Gastroesophageal sphincter (tissue), 4 donors: ENCODE results near the gene HSP90AB1. TPM values are rescaled to one million over a fixed set of nuclear protein-coding genes. Genes with fewer than 3 reads are reported as not detected.

Source experiments
- ATAC-seq: fragments of 150-250 bp; one replicate; pipeline ENCODE4 v1.9.1; 2016; ENCODE audit warnings: mild to moderate bottlenecking, moderate library complexity
- H3K27ac ChIP-seq, 4 donors: fragments of 200-600 bp; sonication (generic) in 3 of 4; 1 replicate in 3 of 4; 2 replicates in 1 of 4; pipeline ENCODE4 v1.5.1; 2016 to 2019
- H3K27me3 ChIP-seq: fragments of 200-600 bp; sonication (generic); one replicate; pipeline ENCODE4 v1.5.1; 2019
- H3K36me3 ChIP-seq, 2 donors: fragments of 200-600 bp; sonication (generic); one replicate each; pipeline ENCODE4 v1.5.1; 2019; ENCODE audit warnings: control low read depth in 1 of 2
- H3K4me1 ChIP-seq, 3 donors: fragments of 200-600 bp; sonication (generic); 1 replicate in 2 of 3; 2 replicates in 1 of 3; pipeline ENCODE4 v1.5.1; 2016 to 2019; ENCODE audit warnings: control low read depth in 2 of 3
- H3K4me3 ChIP-seq, 2 donors: fragments of 200-600 bp; sonication (generic); one replicate each; pipeline ENCODE4 v1.5.1; 2019; ENCODE audit warnings: mild to moderate bottlenecking in 1 of 2, moderate library complexity in 1 of 2
- H3K9me3 ChIP-seq, 3 donors: fragments of 200-600 bp; sonication (generic); one replicate each; pipeline ENCODE4 v1.5.1; 2017 to 2019; ENCODE audit warnings: control low read depth in 2 of 3
- EP300 ChIP-seq: sonication (generic); formaldehyde crosslinking; IDR thresholded peaks from one replicate; pipeline ENCODE4 v1.6.1; 2017; ENCODE audit warnings: antibody characterized with exemption, mild to moderate bottlenecking
- POLR2A ChIP-seq, 2 donors: fragments of 450-650 bp; IDR thresholded peaks; one replicate each; pipeline ENCODE4 v1.6.1; 2017; ENCODE audit warnings: antibody characterized with exemption in 2 of 2, mild to moderate bottlenecking in 2 of 2, moderate library complexity in 1 of 2
- POLR2AphosphoS5 ChIP-seq: sonication (generic); formaldehyde crosslinking; IDR thresholded peaks from one replicate; pipeline ENCODE4 v1.6.1; 2017; ENCODE audit warnings: antibody characterized with exemption
- WGBS, 2 donors: methylation state at CpG; one replicate each; pipeline ENCODE4 v1.1.5; 2018; ENCODE audit warnings: low coverage in 1 of 2; 5-methylcytosine and 5-hydroxymethylcytosine counted together
- total RNA-seq, 4 donors: library from RNA; depleted of rRNA; stranded (reverse); fragments of >200 nt; gene quantifications; one replicate each; pipeline ENCODE4 v1.1.0, GENCODE V29; 2016
- TF ChIP-seq, protein P1 (sequence below), 4 experiments: fragments of 200-600 bp in 2 of 4; fragments of 450-650 bp in 2 of 4; sonication (generic) in 1 of 4; IDR thresholded peaks; one replicate each; pipeline ENCODE4 v1.5.1; 2017 to 2019; ENCODE audit warnings: antibody characterized with exemption in 4 of 4, mild to moderate bottlenecking in 2 of 4, moderate library complexity in 2 of 4

HSP90AB1 gene
- total RNA-seq, 4 donors from 2014 or later = 553 to 749 (median 626) TPM

DNA sequence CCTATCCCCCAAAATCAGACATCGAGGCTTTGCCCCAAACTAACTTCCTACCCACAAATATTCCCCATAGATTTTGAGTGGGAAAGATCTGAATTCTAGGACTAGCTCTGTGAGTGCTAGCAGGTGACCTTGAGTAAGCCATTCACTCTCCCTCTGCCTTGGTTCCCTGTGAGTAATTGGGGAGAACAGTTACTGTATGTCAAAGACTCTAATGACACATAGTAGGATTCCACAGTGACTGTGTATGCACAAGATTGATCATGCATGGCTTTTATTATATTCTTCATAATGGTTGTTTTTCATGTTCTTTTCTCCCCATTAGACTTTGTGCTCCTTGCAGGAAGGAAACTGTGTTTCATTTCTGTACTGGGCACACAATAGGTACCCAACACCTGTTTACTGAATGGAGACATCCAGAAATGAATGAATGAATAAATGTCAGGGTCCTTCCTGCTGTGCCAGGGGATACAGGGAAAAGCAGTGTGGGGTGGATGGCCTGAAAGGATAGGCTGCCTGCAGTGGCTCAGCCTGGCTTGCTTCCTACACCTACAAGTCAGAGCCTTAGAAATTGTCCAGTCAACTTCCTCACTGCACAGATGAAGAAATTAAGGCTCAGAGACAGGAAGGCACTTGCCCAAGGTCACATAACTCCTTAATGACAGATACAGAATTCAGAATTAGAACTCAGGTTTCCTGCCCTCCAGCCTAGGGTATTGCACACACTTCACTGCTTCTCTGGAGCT, 22.4 kb downstream of the HSP90AB1 start:
- peaks cover 65% of the 10 kb centered on the region for H3K27me3 ChIP-seq
- H3K4me1 ChIP-seq = peaks cover 1 to 23% (median 6%) of the 10 kb centered on the region in 3 donors
- H3K9me3 ChIP-seq = no peaks in the 10 kb centered on the region
- no peak overlapping the region for H3K4me3 ChIP-seq
- ATAC-seq = no peak
- WGBS, 2 donors = no CpG with 5 or more reads among the region's 1 CpG
- TF ChIP-seq EP300 (no peak), POLR2A (IDR thresholded peaks at IDR 0.05) (no peak), POLR2AphosphoS5 (no peak)
- TF ChIP-seq, protein P1, sequence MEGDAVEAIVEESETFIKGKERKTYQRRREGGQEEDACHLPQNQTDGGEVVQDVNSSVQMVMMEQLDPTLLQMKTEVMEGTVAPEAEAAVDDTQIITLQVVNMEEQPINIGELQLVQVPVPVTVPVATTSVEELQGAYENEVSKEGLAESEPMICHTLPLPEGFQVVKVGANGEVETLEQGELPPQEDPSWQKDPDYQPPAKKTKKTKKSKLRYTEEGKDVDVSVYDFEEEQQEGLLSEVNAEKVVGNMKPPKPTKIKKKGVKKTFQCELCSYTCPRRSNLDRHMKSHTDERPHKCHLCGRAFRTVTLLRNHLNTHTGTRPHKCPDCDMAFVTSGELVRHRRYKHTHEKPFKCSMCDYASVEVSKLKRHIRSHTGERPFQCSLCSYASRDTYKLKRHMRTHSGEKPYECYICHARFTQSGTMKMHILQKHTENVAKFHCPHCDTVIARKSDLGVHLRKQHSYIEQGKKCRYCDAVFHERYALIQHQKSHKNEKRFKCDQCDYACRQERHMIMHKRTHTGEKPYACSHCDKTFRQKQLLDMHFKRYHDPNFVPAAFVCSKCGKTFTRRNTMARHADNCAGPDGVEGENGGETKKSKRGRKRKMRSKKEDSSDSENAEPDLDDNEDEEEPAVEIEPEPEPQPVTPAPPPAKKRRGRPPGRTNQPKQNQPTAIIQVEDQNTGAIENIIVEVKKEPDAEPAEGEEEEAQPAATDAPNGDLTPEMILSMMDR (IDR thresholded peaks at IDR 0.05) = no peak
- no peak overlapping the region for H3K27ac ChIP-seq
- H3K36me3 ChIP-seq = no peaks in the 10 kb centered on the region

DNA sequence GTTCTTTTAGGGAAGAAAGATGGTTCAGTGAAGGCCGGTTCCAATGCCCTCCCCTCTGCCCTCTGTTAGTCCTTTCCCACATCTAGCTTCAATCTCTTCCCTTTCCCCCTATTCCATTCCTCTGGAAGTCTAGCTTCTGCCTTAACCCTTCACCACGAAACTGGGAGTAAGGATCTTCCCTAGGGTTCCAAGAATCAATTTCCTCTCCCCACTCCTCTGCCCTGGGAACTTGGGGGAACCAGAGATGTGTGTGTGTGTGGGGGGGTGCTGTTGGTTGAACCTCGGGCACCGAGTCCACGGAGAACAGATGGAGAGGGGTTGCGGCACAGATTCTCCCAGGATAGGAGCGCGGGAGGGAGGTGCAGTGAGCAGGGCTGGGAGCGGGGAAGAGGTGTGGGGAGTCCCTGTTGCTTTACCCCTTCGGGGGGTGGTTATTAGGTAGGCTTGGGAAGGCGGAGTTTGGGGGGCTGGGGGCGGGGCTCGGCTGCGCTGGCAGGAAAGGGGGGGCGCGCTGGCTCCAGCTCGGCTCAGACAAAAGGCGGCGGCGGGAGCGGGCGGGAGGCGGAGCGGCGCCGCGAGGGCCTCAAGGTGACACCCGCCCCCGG, 23.1 kb downstream of the HSP90AB1 start, which contains the start of gene TMEM151B:
TSS of gene TMEM151B (plus strand) at position 530 of the 605 bp plus-strand sequence. CDS start 293 bp downstream, outside the sequence.
- ATAC-seq = no peak
- Histone ChIP-seq H3K27ac (no peak within 1 kb of the TSS), H3K27me3 (peaks cover 72% of the 10 kb centered on the region), H3K36me3 (no peaks in the 10 kb centered on the region), H3K4me1 (peaks cover 0 to 16% (median 0%) of the 10 kb centered on the region in 3 donors), H3K4me3 (peak within 1 kb of the TSS in 1 of 2 donors; percentile 52), H3K9me3 (no peaks in the 10 kb centered on the region)
- TF ChIP-seq POLR2A (IDR thresholded peaks at IDR 0.05) (no peak), EP300 (no peak), POLR2AphosphoS5 (no peak)
- TF ChIP-seq, protein P1 (IDR thresholded peaks at IDR 0.05) = no peak
- WGBS, 2 donors = 20% methylated on average over 1 of the region's 29 CpGs; no CpG with 5 or more reads in 1 of the 2 donors

DNA sequence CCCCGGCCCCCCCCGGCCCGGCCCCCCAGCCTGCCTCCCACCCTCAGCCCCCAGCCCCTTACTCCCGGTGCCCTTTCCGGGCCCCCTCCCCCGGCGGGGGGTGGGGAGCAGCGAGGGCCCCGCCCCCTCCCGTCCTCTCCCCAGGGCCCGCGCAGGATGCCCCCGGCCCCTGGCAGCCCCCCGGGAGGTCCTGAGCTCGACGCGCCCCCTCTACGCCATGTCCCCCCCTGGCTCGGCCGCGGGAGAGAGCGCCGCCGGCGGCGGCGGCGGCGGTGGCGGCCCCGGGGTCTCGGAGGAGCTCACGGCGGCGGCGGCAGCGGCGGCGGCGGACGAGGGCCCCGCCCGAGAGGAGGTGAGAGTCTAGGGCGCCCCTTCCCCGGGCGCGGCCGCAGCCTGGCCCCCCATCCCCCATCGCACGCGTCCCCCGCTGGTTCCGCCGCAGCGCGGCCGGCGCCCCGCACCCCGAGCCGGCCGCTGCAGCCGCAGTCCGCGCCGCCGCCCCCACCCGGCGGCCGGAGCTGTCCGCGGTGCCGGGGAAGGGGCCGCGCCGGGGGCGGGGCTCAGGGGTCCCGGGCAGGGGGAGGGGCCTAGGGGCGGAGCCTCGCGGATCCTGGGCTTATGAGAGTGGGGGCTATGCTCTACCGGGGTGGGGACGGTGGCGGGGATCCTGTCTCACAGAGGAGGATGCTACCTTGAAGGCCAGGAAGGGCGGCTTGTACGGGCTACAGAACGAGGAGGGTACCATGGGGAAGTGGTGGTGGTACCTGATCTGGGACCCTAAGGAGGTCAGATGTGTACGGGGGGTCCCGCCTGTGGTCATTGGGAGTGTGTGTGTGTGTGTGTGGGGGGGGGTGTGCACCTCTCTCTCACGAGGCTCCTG, 23.9 kb downstream of the HSP90AB1 start:
- Histone ChIP-seq H3K4me3 (peak overlapping the region in 1 of 2 donors; percentile 52), H3K9me3 (no peaks in the 10 kb centered on the region), H3K27ac (no peak overlapping the region), H3K27me3 (peaks cover 79% of the 10 kb centered on the region), H3K36me3 (no peaks in the 10 kb centered on the region), H3K4me1 (peaks cover 0 to 21% (median 2%) of the 10 kb centered on the region in 3 donors)
- 10 to 22% methylated on average over 2 to 6 of the region's 90 CpGs for WGBS, 2 donors
- TF ChIP-seq POLR2AphosphoS5 = no peak
- no peak for TF ChIP-seq POLR2A (IDR thresholded peaks at IDR 0.05)
- TF ChIP-seq, protein P1 (IDR thresholded peaks at IDR 0.05) = no peak
- no peak for TF ChIP-seq EP300
- peak; percentile 7 for ATAC-seq

DNA sequence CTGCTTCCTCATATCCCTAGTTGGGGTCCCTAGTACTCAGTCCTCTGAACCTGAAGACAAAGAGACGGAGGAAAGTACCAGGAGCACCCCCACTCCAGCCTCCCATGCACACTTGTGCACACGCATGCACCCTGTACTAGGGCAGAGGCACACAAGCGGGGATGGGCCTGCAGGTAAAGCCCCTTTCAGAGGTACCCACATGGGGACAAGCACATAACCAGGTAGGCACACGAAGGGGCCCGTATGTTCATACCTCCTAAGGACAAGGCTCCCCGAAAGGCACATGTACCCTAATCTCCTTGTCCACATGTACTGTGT, 24.5 kb downstream of the HSP90AB1 start:
- H3K36me3 ChIP-seq = no peaks in the 10 kb centered on the region
- 40% methylated on average over 1 of the region's 6 CpGs; no CpG with 5 or more reads in 1 of the 2 donors for WGBS, 2 donors
- no peak for ATAC-seq
- H3K9me3 ChIP-seq = no peaks in the 10 kb centered on the region
- TF ChIP-seq EP300 = no peak
- TF ChIP-seq POLR2AphosphoS5 = no peak
- no peak for TF ChIP-seq POLR2A (IDR thresholded peaks at IDR 0.05)
- TF ChIP-seq, protein P1 (IDR thresholded peaks at IDR 0.05) = no peak
- H3K4me1 ChIP-seq = peaks cover 0 to 27% (median 4%) of the 10 kb centered on the region in 3 donors
- H3K27ac ChIP-seq = no peak overlapping the region
- H3K4me3 ChIP-seq = no peak overlapping the region
- H3K27me3 ChIP-seq = peaks cover 85% of the 10 kb centered on the region
